H1 (cell line): ENCODE data around the gene PLA2G4A.

Experiments
- BRCA1 ChIP-seq: IDR thresholded peaks from 2 replicates; pipeline ENCODE4 v1.6.1; 2012; ENCODE audit warnings: low read depth, low read length, improper control_type of control experiment
- CHD2 ChIP-seq: IDR thresholded peaks from 2 replicates; pipeline ENCODE4 v1.6.1; 2012; ENCODE audit warnings: low read length, improper control_type of control experiment
- EZH2 ChIP-seq: fragments of 200-600 bp; sonication (generic); IDR thresholded peaks from 2 replicates; pipeline ENCODE4 v1.7.1; 2012; ENCODE audit warnings: low read depth, mild to moderate bottlenecking, moderate library complexity, low read length, inconsistent platforms; ENCODE audit not compliant: severe bottlenecking
- KDM1A ChIP-seq: fragments of 200-600, 300-600 bp; sonication (generic); IDR thresholded peaks from 2 replicates; pipeline ENCODE4 v1.7.1; 2016; ENCODE audit warnings: mild to moderate bottlenecking, low read length, borderline replicate concordance
- MAX ChIP-seq: IDR thresholded peaks from 2 replicates; pipeline ENCODE4 v1.6.1; 2012; ENCODE audit warnings: inconsistent platforms
- RAD21 ChIP-seq, 2 experiments: IDR thresholded peaks in 1 of 2; conservative IDR thresholded peaks in 1 of 2; 2 replicates each; pipeline ENCODE4 v1.6.1; 2011; ENCODE audit warnings: low read depth in 2 of 2, low read length in 2 of 2, improper control_type of control experiment in 1 of 2, inconsistent platforms in 1 of 2, mild to moderate bottlenecking in 1 of 2, moderate library complexity in 1 of 2
- TBP ChIP-seq: IDR thresholded peaks from 2 replicates; pipeline ENCODE4 v1.6.1; 2011; ENCODE audit warnings: low read depth, low read length, improper control_type of control experiment
- TEAD4 ChIP-seq: IDR thresholded peaks from 2 replicates; pipeline ENCODE4 v1.6.1; 2012; ENCODE audit warnings: low read depth, low read length, inconsistent platforms, mixed read lengths
- TF ChIP-seq, protein P1 (sequence below), 3 experiments: IDR thresholded peaks; 1 replicate in 2 of 3; 2 replicates in 1 of 3; pipeline versions ENCODE4 v1.5.1 to v1.6.1; 2011; ENCODE audit warnings: low read length in 3 of 3, mild to moderate bottlenecking in 3 of 3, inconsistent platforms in 2 of 3, low read depth in 1 of 3, moderate library complexity in 1 of 3; ENCODE audit not compliant: insufficient read depth in 1 of 3; ENCODE audit errors: control extremely low read depth in 1 of 3

- TF ChIP-seq, protein P1, sequence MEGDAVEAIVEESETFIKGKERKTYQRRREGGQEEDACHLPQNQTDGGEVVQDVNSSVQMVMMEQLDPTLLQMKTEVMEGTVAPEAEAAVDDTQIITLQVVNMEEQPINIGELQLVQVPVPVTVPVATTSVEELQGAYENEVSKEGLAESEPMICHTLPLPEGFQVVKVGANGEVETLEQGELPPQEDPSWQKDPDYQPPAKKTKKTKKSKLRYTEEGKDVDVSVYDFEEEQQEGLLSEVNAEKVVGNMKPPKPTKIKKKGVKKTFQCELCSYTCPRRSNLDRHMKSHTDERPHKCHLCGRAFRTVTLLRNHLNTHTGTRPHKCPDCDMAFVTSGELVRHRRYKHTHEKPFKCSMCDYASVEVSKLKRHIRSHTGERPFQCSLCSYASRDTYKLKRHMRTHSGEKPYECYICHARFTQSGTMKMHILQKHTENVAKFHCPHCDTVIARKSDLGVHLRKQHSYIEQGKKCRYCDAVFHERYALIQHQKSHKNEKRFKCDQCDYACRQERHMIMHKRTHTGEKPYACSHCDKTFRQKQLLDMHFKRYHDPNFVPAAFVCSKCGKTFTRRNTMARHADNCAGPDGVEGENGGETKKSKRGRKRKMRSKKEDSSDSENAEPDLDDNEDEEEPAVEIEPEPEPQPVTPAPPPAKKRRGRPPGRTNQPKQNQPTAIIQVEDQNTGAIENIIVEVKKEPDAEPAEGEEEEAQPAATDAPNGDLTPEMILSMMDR (IDR thresholded peaks at IDR 0.05; ENCODE audit: control extremely low read depth in 1 of 3, insufficient read depth in 1 of 3, low read depth in 1 of 3, low read length in 3 of 3): no peak
- TF ChIP-seq MAX (no peak), EZH2 (no peak), TBP (no peak), TEAD4 (no peak), CHD2 (no peak), RAD21 (IDR thresholded peaks at IDR 0.05 in 1 of 2, conservative IDR thresholded peaks at IDR 0.05 in 1 of 2; ENCODE audit: low read depth in 2 of 2, low read length in 2 of 2) (no peak), KDM1A (no peak), BRCA1 (no peak)
These were observed 119.8 kb downstream of the PLA2G4A start for GRCh38 chr1:186948535-186948934.
